ENCODE data around the gene DNTTIP2. TPM values are rescaled to one million over a fixed set of nuclear protein-coding genes. Genes with fewer than 3 reads are reported as not detected.

DNTTIP2 gene
- total RNA-seq, 2 experiments from 2014 or later: 39.7 to 67.6 TPM

DNA sequence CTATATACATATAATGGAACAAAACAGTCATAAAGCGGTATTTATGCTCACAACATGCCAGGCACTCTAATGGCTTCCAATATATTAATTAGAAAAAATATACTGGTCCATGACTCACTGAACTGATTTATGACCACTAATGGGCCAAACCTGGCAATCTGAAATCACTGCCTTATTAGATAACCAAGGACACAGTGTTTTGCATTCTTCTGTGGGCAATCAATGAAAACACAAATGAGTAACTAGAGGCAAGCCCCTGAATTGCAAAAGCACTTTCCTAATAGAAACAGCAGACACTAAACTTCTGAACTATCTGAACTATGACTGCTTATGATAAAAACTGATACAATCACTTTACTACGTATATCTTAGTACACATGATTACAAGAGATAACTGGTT, 26.7 kb upstream of the DNTTIP2 start:
- Histone ChIP-seq H3K27ac (ENCODE audit: low read depth, low read length, poor library complexity, severe bottlenecking) (no peak overlapping the region), H3K4me2 (ENCODE audit: low read length) (peak overlapping the region; percentile 84), H3K9me2 (ENCODE audit: insufficient read depth, low read length) (no peaks in the 10 kb centered on the region), H3K36me3 (ENCODE audit: insufficient read depth, low read length) (peaks cover 6% of the 10 kb centered on the region), H2AFZ (ENCODE audit: low read length) (no peak overlapping the region), H3K79me2 (ENCODE audit: insufficient read depth, low read depth, low read length) (peaks cover 55% of the 10 kb centered on the region), H3K4me3 (ENCODE audit: low read depth, low read length, poor library complexity, severe bottlenecking) (no peak overlapping the region), H3K9me3 (ENCODE audit: low read length) (no peaks in the 10 kb centered on the region), H4K20me1 (ENCODE audit: insufficient read depth, low read length) (no peaks in the 10 kb centered on the region), H3K4me1 (ENCODE audit: insufficient read depth, low read length, poor library complexity, severe bottlenecking) (peaks cover 64% of the 10 kb centered on the region)
- ChIA-PET POLR2A (no interaction called here), CTCF (ENCODE audit: unreplicated experiment) (no interaction called here)
- no peak for DNase-seq (ENCODE audit: low spot score)
- TF ChIP-seq, protein P1, sequence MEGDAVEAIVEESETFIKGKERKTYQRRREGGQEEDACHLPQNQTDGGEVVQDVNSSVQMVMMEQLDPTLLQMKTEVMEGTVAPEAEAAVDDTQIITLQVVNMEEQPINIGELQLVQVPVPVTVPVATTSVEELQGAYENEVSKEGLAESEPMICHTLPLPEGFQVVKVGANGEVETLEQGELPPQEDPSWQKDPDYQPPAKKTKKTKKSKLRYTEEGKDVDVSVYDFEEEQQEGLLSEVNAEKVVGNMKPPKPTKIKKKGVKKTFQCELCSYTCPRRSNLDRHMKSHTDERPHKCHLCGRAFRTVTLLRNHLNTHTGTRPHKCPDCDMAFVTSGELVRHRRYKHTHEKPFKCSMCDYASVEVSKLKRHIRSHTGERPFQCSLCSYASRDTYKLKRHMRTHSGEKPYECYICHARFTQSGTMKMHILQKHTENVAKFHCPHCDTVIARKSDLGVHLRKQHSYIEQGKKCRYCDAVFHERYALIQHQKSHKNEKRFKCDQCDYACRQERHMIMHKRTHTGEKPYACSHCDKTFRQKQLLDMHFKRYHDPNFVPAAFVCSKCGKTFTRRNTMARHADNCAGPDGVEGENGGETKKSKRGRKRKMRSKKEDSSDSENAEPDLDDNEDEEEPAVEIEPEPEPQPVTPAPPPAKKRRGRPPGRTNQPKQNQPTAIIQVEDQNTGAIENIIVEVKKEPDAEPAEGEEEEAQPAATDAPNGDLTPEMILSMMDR (conservative IDR thresholded peaks at IDR 0.05; ENCODE audit: low read length): 0 out of 2 replicates have a peak, but pooled peaks have one; percentile 19
- no peak for TF ChIP-seq EZH2phosphoT487 (IDR thresholded peaks at IDR 0.05; ENCODE audit: borderline replicate concordance, low read depth, low read length)
- no TSS peak for BruUV-seq (replicated peaks)
- intact Hi-C loops (cut with micrococcal nuclease; ENCODE audit: unreplicated experiment): no loop called here

DNA sequence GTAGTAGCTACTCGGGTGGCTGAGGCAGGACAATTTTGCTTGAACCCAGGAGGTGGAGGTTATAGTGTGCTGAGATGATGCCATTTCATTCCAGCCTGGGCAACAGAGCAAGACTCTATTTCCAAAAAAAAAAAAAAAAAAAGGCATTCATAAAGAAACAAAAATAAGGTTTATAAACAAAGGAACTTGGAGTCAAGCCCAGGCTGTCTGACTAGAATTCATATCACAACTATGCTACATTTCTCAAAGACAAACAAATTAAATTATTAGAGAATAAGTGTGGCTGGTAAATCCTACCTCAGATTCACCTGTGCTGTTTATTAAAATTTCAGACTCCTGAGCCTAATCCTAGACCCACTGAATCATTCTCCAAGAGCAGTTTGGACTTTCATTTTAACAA, 26.0 kb upstream of the DNTTIP2 start:
- CTCF ChIA-PET (ENCODE audit: unreplicated experiment): no interaction called here
- no TSS peak for BruUV-seq (replicated peaks)

DNA sequence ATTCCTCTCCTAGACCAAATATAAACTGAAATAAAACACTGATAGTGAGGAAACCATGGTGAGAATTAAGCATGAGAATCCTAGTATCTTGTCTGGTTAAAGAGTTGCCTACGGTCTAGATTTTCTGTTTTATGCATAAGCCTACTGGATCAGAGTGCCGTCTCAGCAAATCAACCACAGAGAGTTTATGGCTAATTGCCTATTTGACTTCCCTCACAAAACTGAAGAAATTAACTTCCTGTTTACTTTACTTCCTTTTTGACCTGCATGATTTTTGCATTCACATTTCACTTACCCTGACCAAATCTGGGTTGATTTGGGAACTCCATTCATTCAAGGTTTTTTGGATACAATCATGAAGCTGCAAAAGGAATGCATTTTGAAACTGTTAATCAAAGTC, 25.2 kb upstream of the DNTTIP2 start:
- H3K4me3 ChIP-seq (ENCODE audit: low read depth, low read length, poor library complexity, severe bottlenecking): peak overlapping the region; percentile 33
- POLR2A ChIA-PET: interaction anchor here (1.1 to 2.1 kb wide), 3 partner anchors 16 to 25 kb away, joined by 6 to 9 read pairs (median 6); partner anchors contain the start of gene DNTTIP2
- H3K79me2 ChIP-seq (ENCODE audit: insufficient read depth, low read depth, low read length): peaks cover 55% of the 10 kb centered on the region
- H3K27ac ChIP-seq (ENCODE audit: low read depth, low read length, poor library complexity, severe bottlenecking): peak overlapping the region; percentile 62
- intact Hi-C loops (cut with micrococcal nuclease; ENCODE audit: unreplicated experiment): no loop called here
- H3K4me2 ChIP-seq (ENCODE audit: low read length): peak overlapping the region; percentile 59
- H3K9me3 ChIP-seq (ENCODE audit: low read length): no peaks in the 10 kb centered on the region
- peaks cover 58% of the 10 kb centered on the region for H3K4me1 ChIP-seq (ENCODE audit: insufficient read depth, low read length, poor library complexity, severe bottlenecking)
- H4K20me1 ChIP-seq (ENCODE audit: insufficient read depth, low read length): no peaks in the 10 kb centered on the region
- CTCF ChIA-PET (ENCODE audit: unreplicated experiment): no interaction called here
- TF ChIP-seq EZH2phosphoT487 (IDR thresholded peaks at IDR 0.05; ENCODE audit: borderline replicate concordance, low read depth, low read length): no peak
- TF ChIP-seq, protein P1 (conservative IDR thresholded peaks at IDR 0.05; ENCODE audit: low read length): no peak
- peak; percentile 53 for DNase-seq (ENCODE audit: low spot score)
- peaks cover 19% of the 10 kb centered on the region for H3K36me3 ChIP-seq (ENCODE audit: insufficient read depth, low read length)
- H2AFZ ChIP-seq (ENCODE audit: low read length): peak overlapping the region; percentile 79; the same call in 1 of the 2 replicates
- H3K9me2 ChIP-seq (ENCODE audit: insufficient read depth, low read length): no peaks in the 10 kb centered on the region
- no TSS peak for BruUV-seq (replicated peaks)

More for the DNA sequence above, 26.0 kb upstream of the DNTTIP2 start:
- no peak overlapping the region; the same call in 1 of the 2 replicates for H2AFZ ChIP-seq (ENCODE audit: low read length)
- H3K4me2 ChIP-seq (ENCODE audit: low read length): peak overlapping the region; percentile 59
- peak overlapping the region; percentile 33 for H3K4me3 ChIP-seq (ENCODE audit: low read depth, low read length, poor library complexity, severe bottlenecking)
- peaks cover 55% of the 10 kb centered on the region for H3K79me2 ChIP-seq (ENCODE audit: insufficient read depth, low read depth, low read length)
- H3K9me3 ChIP-seq (ENCODE audit: low read length): no peaks in the 10 kb centered on the region
- peak overlapping the region; percentile 62 for H3K27ac ChIP-seq (ENCODE audit: low read depth, low read length, poor library complexity, severe bottlenecking)
- TF ChIP-seq, protein P1 (conservative IDR thresholded peaks at IDR 0.05; ENCODE audit: low read length): no peak
- TF ChIP-seq EZH2phosphoT487 (IDR thresholded peaks at IDR 0.05; ENCODE audit: borderline replicate concordance, low read depth, low read length): no peak
- POLR2A ChIA-PET: interaction anchor here (1.1 to 2.1 kb wide), 3 partner anchors 17 to 26 kb away, joined by 6 to 9 read pairs (median 6); partner anchors contain the start of gene DNTTIP2
- intact Hi-C loops (cut with micrococcal nuclease; ENCODE audit: unreplicated experiment): no loop called here
- peaks cover 61% of the 10 kb centered on the region for H3K4me1 ChIP-seq (ENCODE audit: insufficient read depth, low read length, poor library complexity, severe bottlenecking)
- no peaks in the 10 kb centered on the region for H4K20me1 ChIP-seq (ENCODE audit: insufficient read depth, low read length)
- no peaks in the 10 kb centered on the region for H3K9me2 ChIP-seq (ENCODE audit: insufficient read depth, low read length)
- H3K36me3 ChIP-seq (ENCODE audit: insufficient read depth, low read length): peaks cover 11% of the 10 kb centered on the region
- no peak for DNase-seq (ENCODE audit: low spot score)
